Measurements from ENCODE around the gene MAP4K1. TPM values are rescaled to one million over a fixed set of nuclear protein-coding genes. Genes with fewer than 3 reads are reported as not detected.

Gene MAP4K1
- total RNA-seq, 1 experiment from 2014 or later = 1.5 TPM

DNA sequence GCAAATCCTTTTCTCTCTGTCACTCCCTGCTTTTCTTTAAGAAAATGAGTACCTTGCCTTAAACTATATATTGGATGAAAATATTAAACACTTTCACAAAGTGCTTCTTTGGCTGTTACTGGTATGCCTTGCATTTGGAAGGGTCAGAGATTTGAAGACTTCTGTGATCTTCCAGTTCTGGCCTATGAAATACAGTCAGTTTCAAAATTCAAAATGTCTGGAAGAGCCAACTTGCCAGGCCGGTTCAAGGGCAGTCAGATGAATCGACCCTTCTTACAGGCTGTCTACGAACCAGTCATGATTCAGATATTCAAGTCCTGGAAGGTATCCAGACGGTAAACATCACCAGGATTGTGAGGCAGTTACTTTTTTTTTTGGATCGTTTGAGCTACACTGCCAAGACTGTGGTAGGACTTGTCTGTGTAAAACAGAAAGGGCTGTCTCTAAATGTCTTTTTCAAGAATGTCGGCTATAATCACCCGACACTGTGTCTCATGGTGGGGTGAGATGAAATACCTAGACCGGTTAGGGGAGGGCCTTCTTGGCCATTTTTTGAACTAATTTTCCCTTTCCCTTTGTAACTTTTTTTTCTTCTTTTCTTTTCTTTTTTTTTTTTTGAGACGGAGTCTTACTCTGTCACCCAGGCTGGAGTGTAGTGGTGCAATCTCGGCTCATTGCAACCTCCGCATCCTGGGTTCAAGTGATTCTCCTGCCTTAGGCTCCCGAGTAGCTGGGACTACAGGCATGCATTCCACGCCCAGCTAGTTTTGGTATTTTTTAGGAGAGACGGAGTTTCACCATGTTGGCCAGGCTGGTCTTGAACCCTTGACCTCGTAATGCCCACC lies 40.9 kb upstream of the MAP4K1 start:
- Histone ChIP-seq H3K27me3 (replicated peaks; ENCODE audit: insufficient read depth, low read depth, low read length, poor library complexity) (no peaks in the 10 kb centered on the region), H3K4me3 (ENCODE audit: low read depth, low read length, poor library complexity, severe bottlenecking) (no peak overlapping the region), H3K36me3 (ENCODE audit: insufficient read depth, low read length, poor library complexity, severe bottlenecking) (no peaks in the 10 kb centered on the region), H3K9me3 (ENCODE audit: low read depth, low read length, poor library complexity, severe bottlenecking) (no peaks in the 10 kb centered on the region), H3K4me1 (ENCODE audit: insufficient read depth, low read length, poor library complexity, severe bottlenecking) (peaks cover 70% of the 10 kb centered on the region), H3K27ac (ENCODE audit: low read depth, low read length, poor library complexity, severe bottlenecking) (peak overlapping the region; percentile 70)
- peak; percentile 70 for DNase-seq (ENCODE audit: low spot score)
- intact Hi-C loops (cut with micrococcal nuclease; ENCODE audit: unreplicated experiment) = no loop called here
- ChIA-PET POLR2A (ENCODE audit: low non-redundant PET) (no interaction called here), CTCF (no interaction called here)
- TF ChIP-seq, protein P1, sequence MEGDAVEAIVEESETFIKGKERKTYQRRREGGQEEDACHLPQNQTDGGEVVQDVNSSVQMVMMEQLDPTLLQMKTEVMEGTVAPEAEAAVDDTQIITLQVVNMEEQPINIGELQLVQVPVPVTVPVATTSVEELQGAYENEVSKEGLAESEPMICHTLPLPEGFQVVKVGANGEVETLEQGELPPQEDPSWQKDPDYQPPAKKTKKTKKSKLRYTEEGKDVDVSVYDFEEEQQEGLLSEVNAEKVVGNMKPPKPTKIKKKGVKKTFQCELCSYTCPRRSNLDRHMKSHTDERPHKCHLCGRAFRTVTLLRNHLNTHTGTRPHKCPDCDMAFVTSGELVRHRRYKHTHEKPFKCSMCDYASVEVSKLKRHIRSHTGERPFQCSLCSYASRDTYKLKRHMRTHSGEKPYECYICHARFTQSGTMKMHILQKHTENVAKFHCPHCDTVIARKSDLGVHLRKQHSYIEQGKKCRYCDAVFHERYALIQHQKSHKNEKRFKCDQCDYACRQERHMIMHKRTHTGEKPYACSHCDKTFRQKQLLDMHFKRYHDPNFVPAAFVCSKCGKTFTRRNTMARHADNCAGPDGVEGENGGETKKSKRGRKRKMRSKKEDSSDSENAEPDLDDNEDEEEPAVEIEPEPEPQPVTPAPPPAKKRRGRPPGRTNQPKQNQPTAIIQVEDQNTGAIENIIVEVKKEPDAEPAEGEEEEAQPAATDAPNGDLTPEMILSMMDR (conservative IDR thresholded peaks at IDR 0.05; ENCODE audit: low read depth, low read length) = no peak
- no peak for TF ChIP-seq EZH2 (IDR thresholded peaks at IDR 0.05; ENCODE audit: borderline replicate concordance, low read depth, low read length, poor library complexity, severe bottlenecking)
- BruUV-seq (replicated peaks) = no TSS peak

DNA sequence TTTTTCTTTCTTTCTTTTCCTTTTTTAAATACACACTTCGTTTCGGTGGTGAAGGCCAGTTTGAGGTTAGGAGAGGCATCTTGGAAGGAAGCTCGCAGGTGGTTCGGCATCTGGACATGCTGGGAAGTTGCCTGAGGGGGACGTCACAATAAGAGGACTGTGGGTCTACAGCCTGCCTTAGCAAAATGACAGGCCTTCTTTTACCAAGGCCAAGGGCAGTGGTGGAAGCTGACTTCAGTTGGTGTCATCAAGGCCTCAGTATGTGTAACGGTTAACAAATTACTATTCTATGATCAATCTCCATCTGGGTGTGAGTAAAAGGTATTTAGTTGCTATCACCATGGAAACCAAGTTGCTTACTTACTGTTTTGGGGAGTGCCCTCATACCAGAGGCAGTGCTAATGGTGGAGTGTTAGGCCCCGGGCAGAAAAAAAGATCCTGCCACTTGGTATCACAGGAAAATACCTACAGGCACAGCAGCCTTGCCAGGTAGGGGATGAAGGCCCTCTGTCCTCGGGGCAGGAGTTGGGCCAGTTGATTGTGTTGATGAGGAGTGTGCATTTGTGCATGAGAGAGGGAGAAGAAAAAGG lies 40.0 kb upstream of the MAP4K1 start:
- no TSS peak for BruUV-seq (replicated peaks)
- ChIA-PET CTCF (no interaction called here), POLR2A (ENCODE audit: low non-redundant PET) (no interaction called here)
- no peak for DNase-seq (ENCODE audit: low spot score)
- peak overlapping the region; percentile 70 for H3K27ac ChIP-seq (ENCODE audit: low read depth, low read length, poor library complexity, severe bottlenecking)
- H3K36me3 ChIP-seq (ENCODE audit: insufficient read depth, low read length, poor library complexity, severe bottlenecking) = no peaks in the 10 kb centered on the region
- H3K9me3 ChIP-seq (ENCODE audit: low read depth, low read length, poor library complexity, severe bottlenecking) = no peaks in the 10 kb centered on the region
- TF ChIP-seq EZH2 (IDR thresholded peaks at IDR 0.05; ENCODE audit: borderline replicate concordance, low read depth, low read length, poor library complexity, severe bottlenecking) = no peak
- TF ChIP-seq, protein P1 (conservative IDR thresholded peaks at IDR 0.05; ENCODE audit: low read depth, low read length) = no peak
- no peak overlapping the region for H3K4me3 ChIP-seq (ENCODE audit: low read depth, low read length, poor library complexity, severe bottlenecking)
- H3K27me3 ChIP-seq (replicated peaks; ENCODE audit: insufficient read depth, low read depth, low read length, poor library complexity) = no peaks in the 10 kb centered on the region
- intact Hi-C loops (cut with micrococcal nuclease; ENCODE audit: unreplicated experiment) = no loop called here
- H3K4me1 ChIP-seq (ENCODE audit: insufficient read depth, low read length, poor library complexity, severe bottlenecking) = peaks cover 65% of the 10 kb centered on the region

DNA sequence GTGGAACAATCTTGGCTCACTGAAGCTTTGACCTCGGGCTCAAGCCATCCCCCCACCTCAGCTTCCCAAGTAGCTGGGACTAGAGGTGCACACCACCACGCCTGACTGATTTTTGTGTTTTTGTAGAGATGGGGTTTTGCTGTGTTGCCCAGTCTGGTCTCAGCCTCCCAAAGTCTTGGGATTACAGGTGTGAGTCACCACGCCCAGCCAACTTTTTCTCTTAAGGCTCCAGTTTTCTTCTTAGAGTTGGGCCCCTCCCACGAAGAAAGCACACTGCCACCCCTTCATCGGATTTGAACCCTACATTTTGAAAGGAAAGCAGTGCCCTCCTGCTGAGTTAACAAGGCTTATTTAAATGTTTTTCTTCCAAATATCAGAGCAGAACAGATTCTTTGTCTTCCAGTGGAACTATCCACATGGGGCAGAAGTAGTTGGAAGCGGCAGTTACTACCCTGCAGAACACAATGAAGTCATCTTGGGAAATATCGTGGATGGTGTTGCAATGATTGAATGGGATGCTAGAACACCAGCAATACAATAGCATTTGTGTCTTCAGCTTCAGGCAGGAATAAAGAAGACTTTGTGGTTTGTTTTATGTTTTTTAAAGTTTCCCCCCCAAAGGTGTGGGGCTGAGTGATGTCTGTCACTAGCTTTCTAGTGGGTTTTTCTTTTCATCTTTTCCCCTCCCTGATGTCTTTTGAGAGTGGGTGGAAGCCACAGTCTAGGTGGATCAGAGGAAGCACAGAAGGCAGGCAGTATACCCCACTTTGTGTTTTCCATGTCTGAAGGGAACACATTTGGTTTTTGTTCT lies 38.6 kb upstream of the MAP4K1 start:
- POLR2A ChIA-PET (ENCODE audit: low non-redundant PET) = interaction anchor here (0.7 kb wide), 1 partner anchor 37 kb away, joined by 4 read pairs; no protein-coding TSS in a partner anchor
- Histone ChIP-seq H3K4me1 (ENCODE audit: insufficient read depth, low read length, poor library complexity, severe bottlenecking) (peaks cover 69% of the 10 kb centered on the region), H3K36me3 (ENCODE audit: insufficient read depth, low read length, poor library complexity, severe bottlenecking) (no peaks in the 10 kb centered on the region), H3K27ac (ENCODE audit: low read depth, low read length, poor library complexity, severe bottlenecking) (peak overlapping the region; percentile 66), H3K9me3 (ENCODE audit: low read depth, low read length, poor library complexity, severe bottlenecking) (no peaks in the 10 kb centered on the region), H3K4me3 (ENCODE audit: low read depth, low read length, poor library complexity, severe bottlenecking) (no peak overlapping the region), H3K27me3 (replicated peaks; ENCODE audit: insufficient read depth, low read depth, low read length, poor library complexity) (no peaks in the 10 kb centered on the region)
- intact Hi-C loops (cut with micrococcal nuclease; ENCODE audit: unreplicated experiment) = no loop called here
- no peak for TF ChIP-seq EZH2 (IDR thresholded peaks at IDR 0.05; ENCODE audit: borderline replicate concordance, low read depth, low read length, poor library complexity, severe bottlenecking)
- TF ChIP-seq, protein P1 (conservative IDR thresholded peaks at IDR 0.05; ENCODE audit: low read depth, low read length) = no peak
- CTCF ChIA-PET = no interaction called here
- peak; percentile 74 for DNase-seq (ENCODE audit: low spot score)
- BruUV-seq (replicated peaks) = no TSS peak

Measured in A673 (cell line).